Right lobe of liver (tissue), 4 donors: ENCODE data around the gene C1QTNF1.

Source experiments
- POLR2A ChIP-seq: fragments of 450-650 bp; IDR thresholded peaks from one replicate; pipeline ENCODE4 v1.6.1; 2017; ENCODE audit warnings: antibody characterized with exemption, mild to moderate bottlenecking
- TF ChIP-seq, protein P1 (sequence below), 4 donors: fragments of 200-600 bp in 3 of 4; fragments of 450-650 bp in 1 of 4; IDR thresholded peaks; one replicate each; pipeline versions ENCODE4 v1.5.1 to v1.8.0; 2016 to 2022; ENCODE audit warnings: antibody characterized with exemption in 4 of 4, mild to moderate bottlenecking in 2 of 4
- donor health status: DM: no; HTN: no; CAD: no.
- donor health status: DM: no; HTN: no; CAD: no.
- donor health status: DM: no; HTN: yes; CAD: no.

DNA sequence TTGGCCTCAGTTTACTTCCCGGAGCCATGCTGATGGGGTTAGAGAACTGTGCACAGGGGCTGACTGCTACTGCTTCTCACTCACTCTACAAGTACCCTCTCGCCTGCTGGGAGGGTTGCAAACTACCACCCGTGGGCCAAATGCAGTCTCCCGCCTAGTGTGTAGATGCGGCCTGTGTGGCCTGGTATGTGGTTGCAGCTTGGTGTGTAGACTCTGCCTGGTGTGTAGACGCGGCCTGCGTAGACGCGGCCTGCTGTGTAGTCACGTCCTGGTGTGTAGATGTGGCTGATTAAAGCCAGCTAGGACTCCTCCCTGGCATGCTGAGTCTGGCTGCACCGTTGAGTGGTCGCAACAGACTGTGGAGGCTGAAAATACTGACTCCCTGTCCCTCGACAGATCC lies 21.7 kb upstream of the C1QTNF1 start:
- TF ChIP-seq, protein P1, sequence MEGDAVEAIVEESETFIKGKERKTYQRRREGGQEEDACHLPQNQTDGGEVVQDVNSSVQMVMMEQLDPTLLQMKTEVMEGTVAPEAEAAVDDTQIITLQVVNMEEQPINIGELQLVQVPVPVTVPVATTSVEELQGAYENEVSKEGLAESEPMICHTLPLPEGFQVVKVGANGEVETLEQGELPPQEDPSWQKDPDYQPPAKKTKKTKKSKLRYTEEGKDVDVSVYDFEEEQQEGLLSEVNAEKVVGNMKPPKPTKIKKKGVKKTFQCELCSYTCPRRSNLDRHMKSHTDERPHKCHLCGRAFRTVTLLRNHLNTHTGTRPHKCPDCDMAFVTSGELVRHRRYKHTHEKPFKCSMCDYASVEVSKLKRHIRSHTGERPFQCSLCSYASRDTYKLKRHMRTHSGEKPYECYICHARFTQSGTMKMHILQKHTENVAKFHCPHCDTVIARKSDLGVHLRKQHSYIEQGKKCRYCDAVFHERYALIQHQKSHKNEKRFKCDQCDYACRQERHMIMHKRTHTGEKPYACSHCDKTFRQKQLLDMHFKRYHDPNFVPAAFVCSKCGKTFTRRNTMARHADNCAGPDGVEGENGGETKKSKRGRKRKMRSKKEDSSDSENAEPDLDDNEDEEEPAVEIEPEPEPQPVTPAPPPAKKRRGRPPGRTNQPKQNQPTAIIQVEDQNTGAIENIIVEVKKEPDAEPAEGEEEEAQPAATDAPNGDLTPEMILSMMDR (IDR thresholded peaks at IDR 0.05): no peak
- no peak for TF ChIP-seq POLR2A
